PC-9 (cell line): ENCODE data around the gene GABRB3.

Experiments
- EZH2 ChIP-seq: fragments of 200-600 bp; sonication (generic); IDR thresholded peaks from 2 replicates; pipeline ENCODE4 v1.8.0; 2017; ENCODE audit warnings: antibody characterized with exemption, low read depth
- TF ChIP-seq, protein P1 (sequence below): fragments of 200-600 bp; sonication (generic); conservative IDR thresholded peaks from 2 replicates; pipeline ENCODE4 v1.6.1; 2017; ENCODE audit warnings: mixed run types, antibody characterized with exemption, mild to moderate bottlenecking, moderate library complexity

DNA sequence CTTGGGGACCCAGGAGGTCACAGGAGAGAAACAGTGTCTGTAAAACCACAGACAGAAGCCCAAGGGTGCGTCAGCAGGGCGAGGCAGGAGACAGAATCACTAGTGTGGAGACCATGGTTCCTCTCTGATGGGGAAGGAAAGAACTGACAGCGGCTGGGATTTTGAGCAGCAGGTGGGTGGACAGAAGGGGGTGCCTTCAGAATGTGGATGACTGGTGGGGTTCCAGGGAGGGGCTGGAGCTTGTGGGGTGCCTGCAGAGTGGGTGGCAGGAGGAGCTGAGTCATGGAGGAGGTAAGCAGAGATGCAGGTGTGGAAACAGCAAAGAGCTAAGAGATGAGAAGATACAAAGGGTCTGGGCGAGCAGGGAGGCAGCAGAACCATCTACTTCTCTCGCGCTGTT is 124.2 kb downstream of the GABRB3 start:
- no peak for TF ChIP-seq EZH2
- TF ChIP-seq, protein P1, sequence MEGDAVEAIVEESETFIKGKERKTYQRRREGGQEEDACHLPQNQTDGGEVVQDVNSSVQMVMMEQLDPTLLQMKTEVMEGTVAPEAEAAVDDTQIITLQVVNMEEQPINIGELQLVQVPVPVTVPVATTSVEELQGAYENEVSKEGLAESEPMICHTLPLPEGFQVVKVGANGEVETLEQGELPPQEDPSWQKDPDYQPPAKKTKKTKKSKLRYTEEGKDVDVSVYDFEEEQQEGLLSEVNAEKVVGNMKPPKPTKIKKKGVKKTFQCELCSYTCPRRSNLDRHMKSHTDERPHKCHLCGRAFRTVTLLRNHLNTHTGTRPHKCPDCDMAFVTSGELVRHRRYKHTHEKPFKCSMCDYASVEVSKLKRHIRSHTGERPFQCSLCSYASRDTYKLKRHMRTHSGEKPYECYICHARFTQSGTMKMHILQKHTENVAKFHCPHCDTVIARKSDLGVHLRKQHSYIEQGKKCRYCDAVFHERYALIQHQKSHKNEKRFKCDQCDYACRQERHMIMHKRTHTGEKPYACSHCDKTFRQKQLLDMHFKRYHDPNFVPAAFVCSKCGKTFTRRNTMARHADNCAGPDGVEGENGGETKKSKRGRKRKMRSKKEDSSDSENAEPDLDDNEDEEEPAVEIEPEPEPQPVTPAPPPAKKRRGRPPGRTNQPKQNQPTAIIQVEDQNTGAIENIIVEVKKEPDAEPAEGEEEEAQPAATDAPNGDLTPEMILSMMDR = no peak
